GM12878 (cell line): ENCODE data around the gene C16orf87. TPM values are rescaled to one million over a fixed set of nuclear protein-coding genes. Genes with fewer than 3 reads are reported as not detected.
A peak's percentile ranks its signal among the peaks of the same experiment; 100 is the strongest.

Experiments used
- ATAC-seq: fragments of 200-7000 bp; cut with Tn5 transposase; 3 replicates; pipeline ENCODE4 v1.9.1; 2020; ENCODE audit warnings: mild to moderate bottlenecking, moderate library complexity
- Bru-seq: library from RNA; stranded (reverse); fragments of 400-500 nt; gene quantifications from one replicate; lab custom pipeline; 2021; lab: Mats Ljungman, UMichigan
- BruChase-seq, 2 experiments: library from RNA; stranded (reverse); fragments of 400-500 nt; gene quantifications; one replicate each; lab custom pipeline; 2021; lab: Mats Ljungman, UMichigan
- BruUV-seq: library from RNA; stranded (reverse); fragments of 400-500 nt; replicated peaks from 2 replicates; lab custom pipeline; 2021; lab: Mats Ljungman, UMichigan
- CTCF ChIA-PET: fragments of 300-600 bp; sonication (Branson Sonifier 250); formaldehyde crosslinking; extraction: SDS; loops from one replicate; lab custom pipeline; 2021; ENCODE audit warnings: inconsistent platforms; lab: Yijun Ruan, JAX
- POLR2A ChIA-PET: fragments of 350-600 bp; formaldehyde crosslinking; extraction: SDS; loops from one replicate; lab custom pipeline; 2021; ENCODE audit warnings: inconsistent platforms; lab: Charles Lee
- RAD21 ChIA-PET: fragments of 300-600 bp; sonication (Branson Sonifier 250); formaldehyde crosslinking; loops from one replicate; lab custom pipeline; 2023; ENCODE audit warnings: antibody characterized with exemption; ENCODE audit not compliant: unreplicated experiment; lab: Charles Lee
- SMC1A ChIA-PET: fragments of 300-600 bp; sonication (Branson Sonifier 250); formaldehyde crosslinking; loops from one replicate; lab custom pipeline; 2023; ENCODE audit not compliant: unreplicated experiment, uncharacterized antibody; lab: Charles Lee
- DNase-seq: peaks from one replicate; pipeline ENCODE4 v3.0.0-alpha.2; 2011; ENCODE audit warnings: low read depth, low spot score
- FAIRE-seq: peaks from 3 replicates; lab custom pipeline; 2011; peaks lifted over from hg19 to GRCh38; lab: Jason Lieb, UNC
- H2AFZ ChIP-seq: 2 replicates; pipeline ENCODE4 v1.6.0; 2011; ENCODE audit warnings: low read depth, low read length, control low read depth; ENCODE audit not compliant: control insufficient read depth
- H3K27ac ChIP-seq: 2 replicates; pipeline ENCODE4 v1.5.1; 2011; ENCODE audit warnings: control low read depth; ENCODE audit not compliant: control insufficient read depth, insufficient read depth
- H3K27me3 ChIP-seq, 2 experiments: replicated peaks in 1 of 2; 2 replicates each; pipeline versions ENCODE4 v1.6.0 to v1.6.1; 2011; ENCODE audit warnings: low read length in 1 of 2; ENCODE audit not compliant: control insufficient read depth in 2 of 2, insufficient read depth in 2 of 2
- H3K36me3 ChIP-seq, 2 experiments: 2 replicates each; pipeline ENCODE4 v1.5.1; 2011; ENCODE audit warnings: low read length in 1 of 2; ENCODE audit not compliant: control insufficient read depth in 2 of 2, insufficient read depth in 2 of 2
- H3K4me1 ChIP-seq: 2 replicates; pipeline ENCODE4 v1.6.1; 2011; ENCODE audit warnings: mild to moderate bottlenecking, low read length, moderate library complexity, mixed read lengths; ENCODE audit not compliant: control insufficient read depth, insufficient read depth
- H3K4me2 ChIP-seq: 2 replicates; pipeline ENCODE4 v1.6.0; 2011; ENCODE audit warnings: control low read depth; ENCODE audit not compliant: control insufficient read depth, insufficient read depth
- H3K4me3 ChIP-seq: fragments of 200-600 bp; sonication (generic); 2 replicates; pipeline ENCODE4 v1.5.1; 2016
- H3K79me2 ChIP-seq: 2 replicates; pipeline ENCODE4 v1.6.0; 2011; ENCODE audit warnings: low read length; ENCODE audit not compliant: control insufficient read depth, insufficient read depth
- H3K9ac ChIP-seq: 2 replicates; pipeline ENCODE4 v1.8.0; 2011; ENCODE audit warnings: low read length, control low read depth, mixed read lengths; ENCODE audit not compliant: control insufficient read depth, insufficient read depth
- H3K9me3 ChIP-seq: replicated peaks from 3 replicates; pipeline ENCODE4 v1.5.1; 2011; ENCODE audit warnings: mild to moderate bottlenecking, low read length; ENCODE audit not compliant: control insufficient read depth, insufficient read depth
- H4K20me1 ChIP-seq: 2 replicates; pipeline ENCODE4 v1.6.0; 2011; ENCODE audit not compliant: control insufficient read depth, insufficient read depth
- FOXM1 ChIP-seq: IDR thresholded peaks from 2 replicates; pipeline ENCODE4 v1.6.1; 2012; ENCODE audit warnings: low read depth, mild to moderate bottlenecking, inconsistent platforms, low read length, moderate library complexity
- JUNB ChIP-seq: IDR thresholded peaks from 2 replicates; pipeline ENCODE4 v1.6.1; 2016; ENCODE audit warnings: antibody characterized with exemption, mild to moderate bottlenecking
- KDM1A ChIP-seq: fragments of 200-600 bp; sonication (generic); IDR thresholded peaks from 2 replicates; pipeline ENCODE4 v1.6.1; 2016; ENCODE audit warnings: borderline replicate concordance
- NR2C2 ChIP-seq: IDR thresholded peaks from 2 replicates; pipeline ENCODE4 v1.6.1; 2011; ENCODE audit warnings: borderline replicate concordance, low read depth; ENCODE audit not compliant: control insufficient read depth, insufficient read length
- POU2F2 ChIP-seq: IDR thresholded peaks from 3 replicates; pipeline ENCODE4 v1.6.1; 2011; ENCODE audit warnings: low read depth, mild to moderate bottlenecking, low read length, borderline replicate concordance
- SUPT20H ChIP-seq: IDR thresholded peaks from 2 replicates; pipeline ENCODE4 v1.6.1; 2011; ENCODE audit warnings: low read depth, mild to moderate bottlenecking, low read length, moderate library complexity, borderline replicate concordance; ENCODE audit not compliant: control insufficient read depth
- TBL1XR1 ChIP-seq: IDR thresholded peaks from 2 replicates; pipeline ENCODE4 v1.6.1; 2012; ENCODE audit warnings: low read depth, low read length, improper control_type of control experiment
- ZSCAN29 ChIP-seq: fragments of 450-650 bp; IDR thresholded peaks from 2 replicates; pipeline ENCODE4 v1.6.1; 2017; ENCODE audit warnings: mild to moderate bottlenecking, moderate library complexity
- WGBS: methylation state at CpG from one replicate; pipeline ENCODE4 v1.1.6; 2016; ENCODE audit warnings: low lambda C conversion rate; ENCODE audit not compliant: insufficient replicate concordance, insufficient coverage; ENCODE audit errors: missing lambda C conversion rate; 5-methylcytosine and 5-hydroxymethylcytosine counted together
- in situ Hi-C: fragments of 300-500 bp; cut with MboI; formaldehyde crosslinking; loops from 9 replicates; pipeline ENCODE4 v1.14.3; 2018; ENCODE audit warnings: mixed read lengths
- intact Hi-C: fragments of 100-400 bp; cut with micrococcal nuclease; formaldehyde crosslinking; loops from one replicate; pipeline ENCODE4 v1.14.2; 2022; ENCODE audit not compliant: unreplicated experiment
- long read RNA-seq, 2 experiments: library from polyadenylated mRNA; unstranded; transcript quantifications; one replicate each; pipeline ENCODE4 v2.0.0, GENCODE V29; 2019 to 2020
- polyA minus RNA-seq, 3 experiments: library from RNA; depleted of rRNA, polyadenylated mRNA; stranded (reverse); fragments of >200 nt; gene quantifications; 2 replicates each; pipeline ENCODE4 v1.2.3, GENCODE V29; 2011
- polyA plus RNA-seq, 11 experiments: library from polyadenylated mRNA; depleted of rRNA in 4 of 11; unstranded in 6 of 11; stranded (reverse) in 5 of 11; fragments of >200 nt; fragmentation: Nextera tagmentation in 4 of 11; fragmentation: Illumina TruSeq in 1 of 11; extraction: Ambion mirVana in 4 of 11; extraction: Trizol in 1 of 11; gene quantifications; 1 replicate in 1 of 11; 2 replicates in 10 of 11; pipeline versions ENCODE4 v1.2.1 to v1.2.3, GENCODE V29; 2011 to 2016; ENCODE audit warnings: inconsistent platforms in 2 of 11, missing spikeins in 2 of 11, low read depth in 1 of 11
- total RNA-seq, 4 experiments: library from RNA; depleted of rRNA in 3 of 4; stranded (reverse); fragments of >200 nt in 3 of 4; fragmentation: Illumina TruSeq in 1 of 4; extraction: Trizol in 1 of 4; gene quantifications; 2 replicates each; pipeline versions ENCODE4 v1.2.1 to v1.2.3, GENCODE V29; 2013 to 2021
- TF ChIP-seq, protein P1 (sequence below): fragments of 450-650 bp; IDR thresholded peaks from 2 replicates; pipeline ENCODE4 v1.6.1; 2018; ENCODE audit warnings: borderline replicate concordance, mild to moderate bottlenecking; ENCODE audit not compliant: partially characterized antibody
- TF ChIP-seq, protein P2 (sequence below): fragments of 450-650 bp; IDR thresholded peaks from 2 replicates; pipeline ENCODE4 v1.6.1; 2017; ENCODE audit warnings: mild to moderate bottlenecking, moderate library complexity

C16orf87 gene, protein sequence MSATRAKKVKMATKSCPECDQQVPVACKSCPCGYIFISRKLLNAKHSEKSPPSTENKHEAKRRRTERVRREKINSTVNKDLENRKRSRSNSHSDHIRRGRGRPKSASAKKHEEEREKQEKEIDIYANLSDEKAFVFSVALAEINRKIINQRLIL
- 16.2 and 17.0 TPM in 2 replicates for total RNA-seq (2013; cell fraction: nucleolus; rRNA removed)
- total RNA-seq (2014; rRNA removed) (18.4 and 24.3 TPM in 2 replicates), total RNA-seq (2014; rRNA removed; fragmentation: Illumina TruSeq; extraction: Trizol) (32.6 and 34.9 TPM in 2 replicates), total RNA-seq (2021) (21.8 and 21.9 TPM in 2 replicates), polyA plus RNA-seq (2011; rRNA removed) (19.7 and 30.8 TPM in 2 replicates), polyA plus RNA-seq (2014; fragmentation: Illumina TruSeq; extraction: Trizol) (29.3 and 40.1 TPM in 2 replicates), polyA plus RNA-seq (2014; fragmentation: Nextera tagmentation; extraction: Ambion mirVana) (10 to 100 TPM; 49.0 to 51.8 TPM), polyA plus RNA-seq (2014; rRNA removed) (16.8 and 18.5 TPM in 2 replicates), polyA plus RNA-seq (2016; fragmentation: Nextera tagmentation; extraction: Ambion mirVana) (10 to 100 TPM; 69.8 to 72.6 TPM), polyA minus RNA-seq (2011; rRNA and poly(A)+ RNA removed) (5.1 and 10.2 TPM in 2 replicates), Bru-seq, nascent RNA (percentile 90 among the genes with signal in this experiment), BruChase-seq, experiment 1, labeled RNA remaining after a 6-hour chase (percentile 76 among the genes with signal in this experiment), BruChase-seq, experiment 2, labeled RNA remaining after a 2-hour chase (percentile 80 among the genes with signal in this experiment)
- polyA plus RNA-seq (2011; ENCODE audit: low read depth) = 12.4 TPM
- polyA plus RNA-seq (2011; cell fraction: cytosol; rRNA removed) = 4.3 and 5.1 TPM in 2 replicates
- polyA plus RNA-seq (2011; cell fraction: nucleus; rRNA removed) = 5.9 TPM in 2 replicates
- 19.6 and 27.0 TPM in 2 replicates for polyA plus RNA-seq (2012)
- 4.2 and 4.9 TPM in 2 replicates for polyA minus RNA-seq (2011; cell fraction: cytosol; rRNA and poly(A)+ RNA removed)
- polyA minus RNA-seq (2011; cell fraction: nucleus; rRNA and poly(A)+ RNA removed) = 4.1 and 7.7 TPM in 2 replicates
- long read RNA-seq, experiment 1, full-length matches to known transcripts = 32 of 34 reads
- long read RNA-seq, experiment 1, partial matches to known transcripts = 0 of 34 reads
- long read RNA-seq, experiment 1, other reads (novel, unspliced or antisense) = 2 of 34 reads
- long read RNA-seq, experiment 2, full-length matches to known transcripts = 175 of 197 reads
- long read RNA-seq, experiment 2, partial matches to known transcripts = 6 of 197 reads
- long read RNA-seq, experiment 2, other reads (novel, unspliced or antisense) = 16 of 197 reads

DNA sequence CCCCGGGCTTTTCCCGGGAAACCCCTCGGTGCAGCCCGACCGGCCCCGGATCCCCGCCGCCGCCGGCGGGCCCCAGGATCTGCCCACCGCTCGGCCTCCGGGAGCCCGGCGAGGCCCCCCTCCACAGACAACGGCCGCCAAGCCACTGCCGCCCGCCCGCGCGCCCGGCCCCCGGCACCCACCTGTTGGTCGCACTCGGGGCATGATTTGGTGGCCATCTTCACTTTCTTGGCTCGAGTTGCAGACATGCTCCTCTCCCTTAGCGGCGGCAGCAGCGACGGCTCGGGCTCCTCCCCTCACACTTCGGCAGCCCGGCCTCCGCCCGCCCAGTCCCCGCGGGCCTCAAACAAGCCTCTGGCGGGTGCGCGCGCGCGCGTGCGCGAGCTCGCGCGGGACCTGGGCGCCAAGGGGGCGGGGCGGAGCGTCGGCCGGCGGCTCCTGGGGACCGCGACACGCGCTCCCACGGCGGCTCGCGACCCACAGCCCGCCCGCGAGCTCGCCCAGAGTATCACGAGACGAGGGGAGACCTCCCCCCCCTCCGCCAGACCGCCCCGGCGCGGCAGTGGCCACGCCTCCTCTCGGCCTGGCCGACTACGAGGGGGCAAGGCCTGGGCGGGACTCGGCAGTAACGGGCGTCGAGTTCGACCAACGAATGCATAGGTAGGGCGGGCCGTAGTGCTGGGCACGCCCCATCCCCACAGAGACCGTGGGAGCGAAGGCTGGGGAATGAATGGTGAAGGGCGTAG, at the start of gene C16orf87:
C16orf87 (minus strand) TSS at position 279 of the 746 bp plus-strand sequence; CDS start at position 248, 31 bp downstream.
- in situ Hi-C loops = no loop called here
- TF ChIP-seq, protein P1, sequence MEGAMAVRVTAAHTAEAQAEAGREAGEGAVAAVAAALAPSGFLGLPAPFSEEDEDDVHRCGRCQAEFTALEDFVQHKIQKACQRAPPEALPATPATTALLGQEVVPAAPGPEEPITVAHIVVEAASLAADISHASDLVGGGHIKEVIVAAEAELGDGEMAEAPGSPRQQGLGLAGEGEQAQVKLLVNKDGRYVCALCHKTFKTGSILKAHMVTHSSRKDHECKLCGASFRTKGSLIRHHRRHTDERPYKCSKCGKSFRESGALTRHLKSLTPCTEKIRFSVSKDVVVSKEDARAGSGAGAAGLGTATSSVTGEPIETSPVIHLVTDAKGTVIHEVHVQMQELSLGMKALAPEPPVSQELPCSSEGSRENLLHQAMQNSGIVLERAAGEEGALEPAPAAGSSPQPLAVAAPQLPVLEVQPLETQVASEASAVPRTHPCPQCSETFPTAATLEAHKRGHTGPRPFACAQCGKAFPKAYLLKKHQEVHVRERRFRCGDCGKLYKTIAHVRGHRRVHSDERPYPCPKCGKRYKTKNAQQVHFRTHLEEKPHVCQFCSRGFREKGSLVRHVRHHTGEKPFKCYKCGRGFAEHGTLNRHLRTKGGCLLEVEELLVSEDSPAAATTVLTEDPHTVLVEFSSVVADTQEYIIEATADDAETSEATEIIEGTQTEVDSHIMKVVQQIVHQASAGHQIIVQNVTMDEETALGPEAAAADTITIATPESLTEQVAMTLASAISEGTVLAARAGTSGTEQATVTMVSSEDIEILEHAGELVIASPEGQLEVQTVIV = no peak
- no peak for TF ChIP-seq POU2F2
- TF ChIP-seq KDM1A = no peak
- TF ChIP-seq, protein P2, sequence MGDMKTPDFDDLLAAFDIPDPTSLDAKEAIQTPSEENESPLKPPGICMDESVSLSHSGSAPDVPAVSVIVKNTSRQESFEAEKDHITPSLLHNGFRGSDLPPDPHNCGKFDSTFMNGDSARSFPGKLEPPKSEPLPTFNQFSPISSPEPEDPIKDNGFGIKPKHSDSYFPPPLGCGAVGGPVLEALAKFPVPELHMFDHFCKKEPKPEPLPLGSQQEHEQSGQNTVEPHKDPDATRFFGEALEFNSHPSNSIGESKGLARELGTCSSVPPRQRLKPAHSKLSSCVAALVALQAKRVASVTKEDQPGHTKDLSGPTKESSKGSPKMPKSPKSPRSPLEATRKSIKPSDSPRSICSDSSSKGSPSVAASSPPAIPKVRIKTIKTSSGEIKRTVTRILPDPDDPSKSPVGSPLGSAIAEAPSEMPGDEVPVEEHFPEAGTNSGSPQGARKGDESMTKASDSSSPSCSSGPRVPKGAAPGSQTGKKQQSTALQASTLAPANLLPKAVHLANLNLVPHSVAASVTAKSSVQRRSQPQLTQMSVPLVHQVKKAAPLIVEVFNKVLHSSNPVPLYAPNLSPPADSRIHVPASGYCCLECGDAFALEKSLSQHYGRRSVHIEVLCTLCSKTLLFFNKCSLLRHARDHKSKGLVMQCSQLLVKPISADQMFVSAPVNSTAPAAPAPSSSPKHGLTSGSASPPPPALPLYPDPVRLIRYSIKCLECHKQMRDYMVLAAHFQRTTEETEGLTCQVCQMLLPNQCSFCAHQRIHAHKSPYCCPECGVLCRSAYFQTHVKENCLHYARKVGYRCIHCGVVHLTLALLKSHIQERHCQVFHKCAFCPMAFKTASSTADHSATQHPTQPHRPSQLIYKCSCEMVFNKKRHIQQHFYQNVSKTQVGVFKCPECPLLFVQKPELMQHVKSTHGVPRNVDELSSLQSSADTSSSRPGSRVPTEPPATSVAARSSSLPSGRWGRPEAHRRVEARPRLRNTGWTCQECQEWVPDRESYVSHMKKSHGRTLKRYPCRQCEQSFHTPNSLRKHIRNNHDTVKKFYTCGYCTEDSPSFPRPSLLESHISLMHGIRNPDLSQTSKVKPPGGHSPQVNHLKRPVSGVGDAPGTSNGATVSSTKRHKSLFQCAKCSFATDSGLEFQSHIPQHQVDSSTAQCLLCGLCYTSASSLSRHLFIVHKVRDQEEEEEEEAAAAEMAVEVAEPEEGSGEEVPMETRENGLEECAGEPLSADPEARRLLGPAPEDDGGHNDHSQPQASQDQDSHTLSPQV = no peak
- TF ChIP-seq ZSCAN29 = no peak
- TF ChIP-seq FOXM1 = no peak
- TF ChIP-seq NR2C2 = no peak
- TF ChIP-seq JUNB = no peak
- TF ChIP-seq TBL1XR1 = no peak
- no peak for TF ChIP-seq SUPT20H

More for the DNA sequence above, at the start of gene C16orf87:
- ATAC-seq (peak; percentile 93), DNase-seq (peak; percentile 63), FAIRE-seq (peak; percentile 83)
- no TSS peak for BruUV-seq
- no peaks in the 10 kb centered on the region for H3K36me3 ChIP-seq
- peak within 1 kb of the TSS; percentile 86 for H3K9ac ChIP-seq
- intact Hi-C loops = loop anchor here (1.0 to 10.0 kb wide), 2 partner anchors 142 to 1334 kb away; partner anchors contain the start of genes ORC6 and VPS35
- no peaks in the 10 kb centered on the region for H3K9me3 ChIP-seq
- H2AFZ ChIP-seq = peak within 1 kb of the TSS; percentile 91
- WGBS = 2% methylated on average over 42 of the region's 94 CpGs
- SMC1A ChIA-PET = interaction anchor here (1.1 to 3.8 kb wide), 2 partner anchors 41 to 76 kb away, joined by 3 to 40 read pairs; no protein-coding TSS in a partner anchor
- CTCF ChIA-PET = interaction anchor here (0.6 to 1.3 kb wide), 4 partner anchors 18 to 77 kb away, joined by 3 to 7 read pairs (median 3); no protein-coding TSS in a partner anchor
- POLR2A ChIA-PET = interaction anchor here (0.6 to 1.3 kb wide), 3 partner anchors 9 to 42 kb away, joined by 4 to 9 read pairs (median 7); no protein-coding TSS in a partner anchor
- H3K4me3 ChIP-seq = peak within 1 kb of the TSS; percentile 81
- RAD21 ChIA-PET = interaction anchor here (1.2 to 1.6 kb wide), 4 partner anchors 19 to 158 kb away, joined by 3 to 10 read pairs (median 3); no protein-coding TSS in a partner anchor
- H3K27ac ChIP-seq = peak within 1 kb of the TSS; percentile 72
- peaks cover 6% of the 10 kb centered on the region; the same call in 1 of the 2 replicates for H3K4me1 ChIP-seq
- H4K20me1 ChIP-seq = no peaks in the 10 kb centered on the region
- peak within 1 kb of the TSS; percentile 90 for H3K4me2 ChIP-seq
- H3K27me3 ChIP-seq = no peaks in the 10 kb centered on the region
- peaks cover 48% of the 10 kb centered on the region for H3K79me2 ChIP-seq
